Panc1 (cell line): ENCODE measurements around the gene KEL. TPM values are rescaled to one million over a fixed set of nuclear protein-coding genes. Genes with fewer than 3 reads are reported as not detected.

Experiments used
- ATAC-seq: fragments of 200-7000 bp; cut with Tn5 transposase; 2 replicates; pipeline ENCODE4 v1.9.1; 2020; ENCODE audit warnings: mild to moderate bottlenecking, moderate library complexity
- BruUV-seq: library from RNA; stranded (reverse); fragments of 400-500 nt; replicated peaks from 2 replicates; lab custom pipeline; 2021; lab: Mats Ljungman, UMichigan
- CTCF ChIA-PET: fragments of 300-600 bp; sonication (Branson Sonifier 250); formaldehyde crosslinking; loops from one replicate; lab custom pipeline; 2022; ENCODE audit warnings: antibody characterized with exemption; lab: Charles Lee
- POLR2A ChIA-PET: fragments of 300-600 bp; sonication (Branson Sonifier 250); formaldehyde crosslinking; loops from one replicate; lab custom pipeline; 2022; ENCODE audit warnings: antibody characterized with exemption; lab: Charles Lee
- DNase-seq: peaks from one replicate; pipeline ENCODE4 v3.0.0-alpha.2; 2010; ENCODE audit warnings: low read depth, low spot score
- H3K27ac ChIP-seq: 2 replicates; pipeline ENCODE4 v1.5.1; 2011; ENCODE audit warnings: mild to moderate bottlenecking, low read length, inconsistent platforms
- H3K27me3 ChIP-seq: fragments of 200-500 bp; sonication (Bioruptor generic); 2 replicates; pipeline ENCODE4 v1.6.0; 2014; ENCODE audit warnings: low read length, inconsistent platforms; ENCODE audit not compliant: control insufficient read depth, insufficient read depth
- H3K36me3 ChIP-seq: fragments of 200-500 bp; sonication (Bioruptor generic); 2 replicates; pipeline ENCODE4 v1.5.1; 2014; ENCODE audit warnings: inconsistent platforms, mild to moderate bottlenecking, low read length, moderate library complexity; ENCODE audit not compliant: control insufficient read depth, insufficient read depth
- H3K4me1 ChIP-seq: 2 replicates; pipeline ENCODE4 v1.5.1; 2011; ENCODE audit warnings: inconsistent platforms, mild to moderate bottlenecking, low read length, moderate library complexity; ENCODE audit not compliant: control insufficient read depth, insufficient read depth
- H3K4me3 ChIP-seq, 2 experiments: 2 replicates each; pipeline ENCODE4 v1.5.1; 2011 to 2012; ENCODE audit warnings: low read depth in 2 of 2, low read length in 2 of 2, mild to moderate bottlenecking in 2 of 2, inconsistent platforms in 1 of 2, moderate library complexity in 1 of 2
- H3K9me3 ChIP-seq: fragments of 200-500 bp; sonication (Bioruptor generic); 2 replicates; pipeline ENCODE4 v1.5.1; 2014; ENCODE audit warnings: low read depth, mild to moderate bottlenecking, inconsistent platforms, low read length, moderate library complexity; ENCODE audit not compliant: control insufficient read depth, insufficient read depth
- POLR2AphosphoS5 ChIP-seq: IDR thresholded peaks from 2 replicates; pipeline ENCODE4 v1.6.1; 2012; ENCODE audit warnings: mild to moderate bottlenecking, low read depth, low read length, moderate library complexity
- SIN3A ChIP-seq: IDR thresholded peaks from 2 replicates; pipeline ENCODE4 v1.6.1; 2012; ENCODE audit warnings: low read depth, mild to moderate bottlenecking, low read length, moderate library complexity, borderline replicate concordance; ENCODE audit not compliant: insufficient read depth
- TCF7L2 ChIP-seq: IDR thresholded peaks from 2 replicates; pipeline ENCODE4 v1.6.1; 2011; ENCODE audit warnings: mild to moderate bottlenecking, low read depth, low read length, inconsistent platforms
- in situ Hi-C: cut with HindIII; loops from 2 replicates; pipeline ENCODE4 v1.10.0; 2016; ENCODE audit warnings: low sequenced_read_pairs, low pct_unique_long_range_greater_than_20kb
- intact Hi-C: fragments of 100-400 bp; cut with micrococcal nuclease; formaldehyde crosslinking; loops from one replicate; pipeline ENCODE4 v1.10.0; 2022; ENCODE audit not compliant: unreplicated experiment
- total RNA-seq: library from RNA; stranded (reverse); gene quantifications from one replicate; pipeline ENCODE4 v1.2.1, GENCODE V29; 2021; ENCODE audit not compliant: unreplicated experiment
- TF ChIP-seq, protein P1 (sequence below): fragments of 450-650 bp; IDR thresholded peaks from 2 replicates; pipeline ENCODE4 v1.5.1; 2017; ENCODE audit warnings: mild to moderate bottlenecking
- TF ChIP-seq, protein P2 (sequence below), 2 experiments: IDR thresholded peaks; 2 replicates each; pipeline ENCODE4 v1.6.1; 2011 to 2012; ENCODE audit warnings: low read depth in 2 of 2, control low read depth in 1 of 2, low read length in 1 of 2, mild to moderate bottlenecking in 1 of 2, moderate library complexity in 1 of 2; ENCODE audit not compliant: insufficient read depth in 1 of 2

Gene KEL
- total RNA-seq, 1 experiment from 2014 or later: 0.44 TPM

DNA sequence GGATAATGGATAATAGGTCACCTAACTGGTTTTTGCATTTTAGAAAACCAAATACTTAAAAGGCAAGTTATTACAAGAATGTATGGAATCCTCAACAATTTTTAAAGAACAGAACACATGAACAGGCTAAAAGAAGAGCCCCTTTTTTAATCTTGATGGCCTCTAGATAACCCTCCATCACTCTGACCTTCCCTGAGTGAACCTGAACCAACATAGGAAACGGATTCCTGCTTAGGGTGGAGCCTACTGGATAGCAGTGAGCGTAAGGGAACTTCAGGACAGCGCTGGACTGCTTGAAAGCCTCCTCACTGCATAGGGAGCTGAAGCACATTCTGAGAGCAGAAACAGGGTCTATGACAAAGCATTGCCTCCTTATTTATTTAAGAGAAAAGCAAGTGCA, 49.1 kb downstream of the KEL start:
- no TSS peak for BruUV-seq
- H3K27ac ChIP-seq: no peak overlapping the region
- no peak for ATAC-seq
- no peak for DNase-seq
- TF ChIP-seq POLR2AphosphoS5 (no peak), SIN3A (no peak), TCF7L2 (no peak)
- TF ChIP-seq, protein P1, sequence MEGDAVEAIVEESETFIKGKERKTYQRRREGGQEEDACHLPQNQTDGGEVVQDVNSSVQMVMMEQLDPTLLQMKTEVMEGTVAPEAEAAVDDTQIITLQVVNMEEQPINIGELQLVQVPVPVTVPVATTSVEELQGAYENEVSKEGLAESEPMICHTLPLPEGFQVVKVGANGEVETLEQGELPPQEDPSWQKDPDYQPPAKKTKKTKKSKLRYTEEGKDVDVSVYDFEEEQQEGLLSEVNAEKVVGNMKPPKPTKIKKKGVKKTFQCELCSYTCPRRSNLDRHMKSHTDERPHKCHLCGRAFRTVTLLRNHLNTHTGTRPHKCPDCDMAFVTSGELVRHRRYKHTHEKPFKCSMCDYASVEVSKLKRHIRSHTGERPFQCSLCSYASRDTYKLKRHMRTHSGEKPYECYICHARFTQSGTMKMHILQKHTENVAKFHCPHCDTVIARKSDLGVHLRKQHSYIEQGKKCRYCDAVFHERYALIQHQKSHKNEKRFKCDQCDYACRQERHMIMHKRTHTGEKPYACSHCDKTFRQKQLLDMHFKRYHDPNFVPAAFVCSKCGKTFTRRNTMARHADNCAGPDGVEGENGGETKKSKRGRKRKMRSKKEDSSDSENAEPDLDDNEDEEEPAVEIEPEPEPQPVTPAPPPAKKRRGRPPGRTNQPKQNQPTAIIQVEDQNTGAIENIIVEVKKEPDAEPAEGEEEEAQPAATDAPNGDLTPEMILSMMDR: no peak
- TF ChIP-seq, protein P2, sequence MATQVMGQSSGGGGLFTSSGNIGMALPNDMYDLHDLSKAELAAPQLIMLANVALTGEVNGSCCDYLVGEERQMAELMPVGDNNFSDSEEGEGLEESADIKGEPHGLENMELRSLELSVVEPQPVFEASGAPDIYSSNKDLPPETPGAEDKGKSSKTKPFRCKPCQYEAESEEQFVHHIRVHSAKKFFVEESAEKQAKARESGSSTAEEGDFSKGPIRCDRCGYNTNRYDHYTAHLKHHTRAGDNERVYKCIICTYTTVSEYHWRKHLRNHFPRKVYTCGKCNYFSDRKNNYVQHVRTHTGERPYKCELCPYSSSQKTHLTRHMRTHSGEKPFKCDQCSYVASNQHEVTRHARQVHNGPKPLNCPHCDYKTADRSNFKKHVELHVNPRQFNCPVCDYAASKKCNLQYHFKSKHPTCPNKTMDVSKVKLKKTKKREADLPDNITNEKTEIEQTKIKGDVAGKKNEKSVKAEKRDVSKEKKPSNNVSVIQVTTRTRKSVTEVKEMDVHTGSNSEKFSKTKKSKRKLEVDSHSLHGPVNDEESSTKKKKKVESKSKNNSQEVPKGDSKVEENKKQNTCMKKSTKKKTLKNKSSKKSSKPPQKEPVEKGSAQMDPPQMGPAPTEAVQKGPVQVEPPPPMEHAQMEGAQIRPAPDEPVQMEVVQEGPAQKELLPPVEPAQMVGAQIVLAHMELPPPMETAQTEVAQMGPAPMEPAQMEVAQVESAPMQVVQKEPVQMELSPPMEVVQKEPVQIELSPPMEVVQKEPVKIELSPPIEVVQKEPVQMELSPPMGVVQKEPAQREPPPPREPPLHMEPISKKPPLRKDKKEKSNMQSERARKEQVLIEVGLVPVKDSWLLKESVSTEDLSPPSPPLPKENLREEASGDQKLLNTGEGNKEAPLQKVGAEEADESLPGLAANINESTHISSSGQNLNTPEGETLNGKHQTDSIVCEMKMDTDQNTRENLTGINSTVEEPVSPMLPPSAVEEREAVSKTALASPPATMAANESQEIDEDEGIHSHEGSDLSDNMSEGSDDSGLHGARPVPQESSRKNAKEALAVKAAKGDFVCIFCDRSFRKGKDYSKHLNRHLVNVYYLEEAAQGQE (IDR thresholded peaks at IDR 0.05; ENCODE audit: insufficient read depth in 1 of 2, low read depth in 2 of 2, low read length in 1 of 2): no peak
- intact Hi-C loops (no loop called here), in situ Hi-C loops (no loop called here)
- H3K4me3 ChIP-seq: no peak overlapping the region
- ChIA-PET POLR2A (no interaction called here), CTCF (no interaction called here)
- H3K9me3 ChIP-seq: no peaks in the 10 kb centered on the region
- H3K4me1 ChIP-seq: no peaks in the 10 kb centered on the region
- no peaks in the 10 kb centered on the region; the same call in 1 of the 2 replicates for H3K27me3 ChIP-seq
- no peaks in the 10 kb centered on the region for H3K36me3 ChIP-seq

DNA sequence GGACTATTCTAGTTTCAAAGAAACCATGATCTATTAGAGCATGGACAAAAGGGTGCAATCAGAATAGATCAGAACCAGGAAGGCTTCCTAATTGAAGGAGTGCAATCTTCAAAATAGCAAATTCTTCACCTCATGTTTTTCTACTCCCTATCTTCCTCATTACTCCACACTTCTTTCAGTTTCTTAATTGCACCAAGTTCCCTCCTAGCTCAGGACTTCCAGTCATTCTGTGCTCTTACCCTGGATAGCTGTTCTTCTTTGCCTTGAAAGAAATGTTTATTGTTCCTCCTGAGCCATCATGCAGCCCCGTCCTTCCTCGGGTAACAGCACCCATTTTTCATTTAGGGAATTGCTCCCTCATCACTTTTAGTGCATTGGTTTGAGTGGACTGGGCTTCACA, 51.7 kb downstream of the KEL start:
- intact Hi-C loops (no loop called here), in situ Hi-C loops (no loop called here)
- no peaks in the 10 kb centered on the region for H3K4me1 ChIP-seq
- POLR2A ChIA-PET: no interaction called here
- no TSS peak for BruUV-seq
- DNase-seq (no peak), ATAC-seq (no peak)
- H3K27me3 ChIP-seq: no peaks in the 10 kb centered on the region; the same call in 1 of the 2 replicates
- no peak overlapping the region for H3K27ac ChIP-seq
- no peak overlapping the region for H3K4me3 ChIP-seq
- H3K9me3 ChIP-seq: peaks cover 4% of the 10 kb centered on the region; the same call in 1 of the 2 replicates
- CTCF ChIA-PET: no interaction called here
- TF ChIP-seq, protein P2 (IDR thresholded peaks at IDR 0.05; ENCODE audit: insufficient read depth in 1 of 2, low read depth in 2 of 2, low read length in 1 of 2): no peak
- TF ChIP-seq TCF7L2 (no peak), POLR2AphosphoS5 (no peak), SIN3A (no peak)
- TF ChIP-seq, protein P1: no peak
- no peaks in the 10 kb centered on the region for H3K36me3 ChIP-seq
